ENCODE data around the gene LYPD3.
A peak's percentile ranks its signal among the peaks of the same experiment; 100 is the strongest.

Gene LYPD3

DNA sequence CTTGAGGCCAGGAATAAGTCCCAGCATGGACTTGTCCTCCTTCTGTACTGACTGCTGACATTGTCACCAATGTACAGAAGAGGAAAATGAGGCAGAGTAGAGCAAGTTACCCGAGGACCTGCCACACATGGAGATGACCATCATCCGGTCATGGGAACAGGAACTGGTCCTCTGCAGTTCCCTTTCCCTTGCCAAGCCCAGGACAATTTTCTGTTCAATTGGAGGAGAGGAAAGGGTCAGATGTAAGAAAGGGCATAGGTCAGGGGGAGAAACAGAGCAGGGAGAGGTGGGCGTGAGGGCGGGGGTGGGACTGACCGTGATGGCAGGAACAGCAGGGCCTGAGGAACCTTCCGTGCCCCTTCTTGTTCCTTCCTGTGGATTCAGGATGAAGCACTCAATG, 20.5 kb upstream of the LYPD3 start:
- DNase-seq (ENCODE audit: low read depth, low spot score), result no peak

DNA sequence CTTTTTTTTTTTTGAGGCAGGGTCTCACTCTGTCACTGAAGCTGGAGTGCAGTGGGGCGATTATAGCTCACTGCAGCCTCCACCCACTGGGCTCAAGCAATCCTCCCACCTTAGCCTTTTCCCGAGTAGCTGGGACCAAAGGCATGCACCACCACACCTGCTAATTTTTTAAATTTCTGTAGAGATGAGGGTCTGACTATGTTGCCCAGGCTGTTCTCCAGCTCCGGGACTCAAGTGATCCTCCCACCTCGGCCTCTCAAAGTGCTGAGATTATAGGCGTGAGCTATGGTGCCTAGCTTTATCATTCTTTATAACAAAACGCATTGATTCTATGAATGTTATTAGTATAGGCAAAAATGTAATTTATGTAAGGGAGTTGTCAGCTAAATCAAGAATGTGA, 17.9 kb upstream of the LYPD3 start:
- DNase-seq (ENCODE audit: low read depth, low spot score), result no peak

DNA sequence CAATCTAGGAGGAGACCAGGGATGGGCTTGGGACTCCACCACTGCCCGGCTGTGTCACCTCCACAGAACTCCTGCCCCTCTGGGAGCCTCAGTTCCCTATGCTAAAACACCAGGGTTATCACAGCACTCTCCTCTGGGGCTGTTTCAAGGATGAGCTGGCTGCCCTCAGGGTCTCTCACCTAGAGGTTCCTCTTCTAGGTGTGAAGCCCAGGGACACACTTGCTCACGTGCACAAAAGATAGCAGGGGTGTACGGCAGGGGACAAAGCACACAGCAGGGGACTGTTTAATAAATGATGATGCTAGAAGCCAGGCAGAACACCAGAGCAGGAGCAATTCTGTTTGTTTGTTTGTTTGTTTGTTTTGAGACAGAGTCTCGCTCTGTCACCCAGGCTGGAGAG, 16.8 kb upstream of the LYPD3 start:
- DNase-seq (ENCODE audit: low read depth, low spot score), result no peak

DNA sequence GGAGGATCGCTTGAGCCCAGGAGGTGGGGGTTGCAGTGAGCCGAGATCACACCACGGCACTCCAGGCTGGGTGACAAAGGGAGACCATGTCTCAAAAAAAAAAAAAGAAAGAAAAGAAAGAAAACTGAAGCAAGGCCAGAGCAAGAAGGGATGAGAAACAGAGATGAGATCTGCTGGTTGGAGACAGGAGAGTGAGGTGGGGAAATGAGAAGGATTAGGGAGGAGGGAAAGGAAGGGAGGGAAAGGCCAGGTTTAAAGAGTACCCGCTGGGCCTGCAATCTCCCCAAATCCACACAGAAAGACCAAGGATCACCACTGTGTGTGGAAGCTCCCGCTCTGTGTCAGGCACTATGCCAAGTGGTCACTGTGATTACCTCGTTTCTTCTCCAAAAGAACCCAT, 16.3 kb upstream of the LYPD3 start:
- DNase-seq (ENCODE audit: low read depth, low spot score), result no peak

DNA sequence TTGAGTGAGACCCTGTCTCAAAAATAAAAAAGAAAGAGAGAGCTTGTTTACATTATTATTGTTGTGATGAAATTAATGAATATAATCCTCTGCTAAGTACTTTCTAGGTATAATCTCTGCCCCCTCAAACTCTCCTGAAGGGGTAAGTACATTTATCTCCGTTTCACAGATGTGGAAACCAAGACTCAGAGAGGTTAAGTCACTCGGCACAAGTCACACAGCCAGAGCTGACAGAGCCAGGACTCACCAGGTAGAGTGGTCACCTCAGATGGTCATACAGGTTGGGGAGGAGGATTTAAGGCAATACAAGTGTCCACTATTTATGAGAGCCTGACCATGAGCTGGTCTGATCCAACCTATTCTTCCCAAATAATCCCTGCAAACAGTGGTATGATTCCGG, 15.2 kb upstream of the LYPD3 start:
- no peak for DNase-seq (ENCODE audit: low read depth, low spot score)

DNA sequence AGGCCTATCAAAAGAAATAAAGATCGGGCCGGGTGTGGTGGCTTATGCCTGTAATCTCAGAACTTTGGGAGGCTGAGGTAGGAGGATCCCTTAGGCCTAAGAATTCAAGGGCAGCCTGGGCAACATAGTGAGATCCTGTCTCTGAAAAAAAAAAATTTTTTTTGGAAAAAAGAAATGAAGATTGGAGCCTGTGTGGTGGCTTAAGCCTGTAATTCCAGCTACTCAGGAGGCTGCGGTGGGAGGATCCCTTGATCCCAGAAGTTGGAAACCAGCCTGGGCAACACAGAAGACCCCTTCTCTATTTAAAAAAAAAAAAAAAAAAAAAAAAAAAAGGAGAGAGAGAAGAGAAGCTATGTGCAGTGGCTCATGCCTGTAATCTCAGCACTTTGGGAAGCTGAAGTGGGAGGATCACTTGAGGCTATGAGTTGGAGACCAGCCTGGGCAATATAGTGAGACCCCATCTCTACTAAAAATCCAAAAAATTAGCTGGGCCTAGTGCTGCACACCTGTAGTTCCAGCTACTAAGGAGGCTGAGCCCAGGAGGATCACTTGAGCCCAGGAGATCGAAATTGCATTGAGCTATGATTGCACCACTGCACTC, 14.7 kb upstream of the LYPD3 start:
- DNase-seq (ENCODE audit: low read depth, low spot score), result no peak

DNA sequence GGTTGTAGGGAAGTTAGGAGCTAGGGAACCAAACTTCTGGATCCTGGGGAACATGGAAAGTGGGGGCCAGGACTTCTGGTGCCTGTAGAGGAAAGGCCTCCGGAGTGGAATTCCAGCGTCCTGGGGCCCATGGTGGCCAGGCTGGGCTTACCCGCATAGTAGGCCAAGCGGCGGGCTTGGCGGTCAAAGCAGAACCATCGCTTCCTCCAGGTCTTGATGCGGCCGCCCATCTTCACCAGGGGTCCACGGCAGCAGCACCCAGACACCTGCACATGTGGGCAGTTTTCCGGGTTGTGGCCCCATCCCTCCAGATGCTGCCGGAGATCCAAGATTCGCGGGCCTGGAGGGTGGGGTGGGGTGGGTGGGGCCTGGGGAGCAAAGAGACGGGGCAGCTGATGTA, 13.8 kb upstream of the LYPD3 start:
- DNase-seq (ENCODE audit: low read depth, low spot score), result no peak

DNA sequence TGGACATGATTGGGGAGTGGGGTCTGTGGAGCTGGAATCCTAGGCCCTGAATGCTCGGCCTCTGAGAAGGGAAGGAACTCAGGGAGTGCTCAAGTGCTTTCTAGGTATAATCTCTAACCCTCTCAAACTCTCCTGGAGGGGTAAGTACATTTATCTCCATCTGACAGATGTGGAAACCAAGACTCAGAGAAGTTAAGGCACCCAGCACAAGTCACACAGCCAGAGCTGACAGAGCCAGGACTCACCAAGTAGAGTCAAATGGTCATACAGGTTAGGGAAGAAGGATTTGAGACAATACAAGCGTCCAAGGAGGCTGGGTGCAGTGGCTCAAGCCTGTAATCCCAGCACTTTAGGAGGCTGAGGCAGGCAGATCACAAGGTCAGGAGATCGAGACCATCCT, 12.9 kb upstream of the LYPD3 start:
- DNase-seq (ENCODE audit: low read depth, low spot score), result no peak

DNA sequence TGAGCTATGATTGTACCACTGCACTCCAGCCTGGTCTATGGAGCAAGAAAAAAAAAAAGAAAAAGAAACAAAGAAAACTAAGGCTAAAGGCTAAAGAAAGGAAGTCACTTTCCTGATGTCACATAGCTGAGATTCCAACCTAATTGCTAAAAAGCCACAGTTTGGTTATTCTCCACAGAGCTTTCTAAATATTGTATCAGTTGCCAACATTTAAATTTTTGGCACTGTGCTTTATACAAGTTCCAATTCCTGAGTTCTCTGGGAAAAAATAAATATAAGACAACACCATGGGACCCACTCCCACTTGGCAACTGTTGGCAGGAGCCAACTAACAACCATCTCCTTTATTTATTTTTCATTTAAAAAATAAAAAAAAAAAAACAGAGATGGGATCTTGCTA, 11.2 kb upstream of the LYPD3 start:
- no peak for DNase-seq (ENCODE audit: low read depth, low spot score)

DNA sequence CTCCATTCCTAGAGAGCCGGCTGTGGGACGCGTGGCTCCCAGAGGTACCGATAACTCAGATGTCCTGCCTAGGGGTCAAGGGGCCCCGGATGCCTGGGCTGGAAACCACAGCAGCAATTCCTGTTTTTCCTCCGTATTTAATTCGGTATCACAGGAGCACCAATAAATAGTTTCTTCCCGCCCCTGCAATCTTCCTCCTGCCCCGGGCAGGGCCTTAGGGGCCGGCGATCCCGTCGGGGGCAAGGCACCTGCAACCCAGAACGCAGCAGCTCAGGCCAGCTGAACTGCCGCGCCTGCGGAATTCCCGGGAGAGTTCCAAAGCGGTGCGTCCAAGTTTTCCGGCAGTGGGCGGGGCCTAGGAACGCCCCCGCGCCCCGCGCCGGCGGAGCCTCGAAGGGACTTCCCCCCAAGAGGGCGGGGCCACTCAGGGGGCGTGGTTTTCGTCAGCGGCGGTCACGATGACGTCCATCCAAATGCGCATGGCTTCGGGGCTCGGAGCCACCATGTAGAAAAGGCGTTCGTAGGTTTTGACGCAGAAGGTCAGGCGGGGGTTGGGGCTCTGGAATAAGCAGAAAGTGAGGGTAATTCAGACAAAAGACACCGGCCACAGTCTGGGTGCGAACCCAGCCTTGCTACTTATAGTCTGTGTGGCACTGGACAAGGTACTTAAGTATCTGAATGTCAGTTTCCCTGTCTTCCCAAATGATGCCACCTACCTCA, 9.7 kb upstream of the LYPD3 start:
- DNase-seq (ENCODE audit: low read depth, low spot score), result peak; percentile 73

DNA sequence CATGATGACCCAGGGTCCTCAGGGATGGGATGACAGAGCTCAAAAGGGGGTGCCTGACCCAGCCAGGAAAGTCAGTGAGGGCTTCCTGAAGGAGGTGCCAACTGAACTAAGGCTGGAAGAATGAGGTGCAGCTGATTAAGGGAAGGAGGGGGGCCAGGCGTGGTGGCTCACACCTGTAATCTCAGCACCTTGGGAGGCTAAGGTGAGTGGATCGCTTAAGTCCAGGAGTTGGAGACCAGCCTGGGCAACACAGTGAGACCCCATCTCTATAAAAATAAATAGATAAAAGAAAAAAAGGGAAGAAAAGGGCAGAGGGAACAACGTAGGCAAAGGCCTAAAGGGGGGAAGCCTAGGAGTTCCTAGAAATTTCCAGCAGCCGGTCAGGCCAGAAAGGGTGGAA, 9.1 kb upstream of the LYPD3 start:
- no peak for DNase-seq (ENCODE audit: low read depth, low spot score)

DNA sequence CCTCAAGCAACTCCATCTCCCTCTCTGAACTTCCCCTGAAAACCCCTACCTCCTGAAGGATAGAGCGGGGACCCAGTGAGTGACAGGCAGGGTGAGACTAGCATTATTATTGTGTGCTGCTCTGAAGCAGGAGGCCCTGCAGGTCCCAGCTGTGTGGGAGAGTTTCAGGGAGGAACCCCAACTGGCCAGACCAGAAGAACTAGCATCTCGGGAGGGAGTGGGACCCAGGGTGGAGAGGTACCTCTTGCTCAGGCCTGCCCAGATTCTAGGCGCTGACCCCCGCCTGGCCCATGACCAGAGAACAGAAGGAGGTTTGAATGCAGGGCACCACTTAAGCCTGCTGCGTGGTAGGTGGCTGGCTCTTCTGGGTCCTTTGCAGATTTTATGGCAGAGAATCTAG, 5.7 kb upstream of the LYPD3 start:
- no peak for DNase-seq (ENCODE audit: low read depth, low spot score)

DNA sequence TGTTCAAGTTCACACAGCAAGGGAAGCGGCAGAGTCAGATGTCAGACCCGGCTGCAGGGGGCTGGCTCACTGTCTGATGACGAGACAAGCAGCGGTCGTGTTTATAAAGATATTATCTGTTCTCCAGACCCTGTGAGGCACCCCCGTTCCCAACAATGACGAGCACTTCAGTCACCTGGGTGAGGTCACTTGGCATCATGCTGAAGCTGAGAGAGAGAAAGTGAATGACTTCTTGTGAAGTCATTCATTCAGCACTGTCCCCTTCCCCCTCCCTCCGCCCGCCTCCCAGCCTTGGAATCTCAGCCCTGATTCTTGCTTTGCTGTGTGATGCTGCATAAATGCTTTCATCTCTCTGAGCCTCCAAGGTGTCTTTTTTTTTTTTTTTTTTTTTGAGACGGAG, 4.9 kb upstream of the LYPD3 start:
- no peak for DNase-seq (ENCODE audit: low read depth, low spot score)

DNA sequence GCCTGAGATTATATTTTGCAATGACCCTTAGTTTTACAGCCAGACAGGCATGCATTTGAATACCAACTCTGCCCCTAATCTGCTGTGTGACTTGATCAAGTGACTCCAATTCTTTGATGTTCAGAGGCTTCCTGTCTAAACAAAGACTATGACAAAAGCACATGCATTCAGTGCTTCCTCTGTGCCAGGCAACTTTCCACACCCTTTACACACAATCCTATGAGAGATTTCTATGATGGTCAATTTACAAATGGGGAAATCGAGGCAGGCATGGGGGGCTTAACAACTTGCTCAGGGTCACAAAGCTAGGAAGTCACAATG, 3.7 kb upstream of the LYPD3 start:
- DNase-seq (ENCODE audit: low read depth, low spot score), result no peak

DNA sequence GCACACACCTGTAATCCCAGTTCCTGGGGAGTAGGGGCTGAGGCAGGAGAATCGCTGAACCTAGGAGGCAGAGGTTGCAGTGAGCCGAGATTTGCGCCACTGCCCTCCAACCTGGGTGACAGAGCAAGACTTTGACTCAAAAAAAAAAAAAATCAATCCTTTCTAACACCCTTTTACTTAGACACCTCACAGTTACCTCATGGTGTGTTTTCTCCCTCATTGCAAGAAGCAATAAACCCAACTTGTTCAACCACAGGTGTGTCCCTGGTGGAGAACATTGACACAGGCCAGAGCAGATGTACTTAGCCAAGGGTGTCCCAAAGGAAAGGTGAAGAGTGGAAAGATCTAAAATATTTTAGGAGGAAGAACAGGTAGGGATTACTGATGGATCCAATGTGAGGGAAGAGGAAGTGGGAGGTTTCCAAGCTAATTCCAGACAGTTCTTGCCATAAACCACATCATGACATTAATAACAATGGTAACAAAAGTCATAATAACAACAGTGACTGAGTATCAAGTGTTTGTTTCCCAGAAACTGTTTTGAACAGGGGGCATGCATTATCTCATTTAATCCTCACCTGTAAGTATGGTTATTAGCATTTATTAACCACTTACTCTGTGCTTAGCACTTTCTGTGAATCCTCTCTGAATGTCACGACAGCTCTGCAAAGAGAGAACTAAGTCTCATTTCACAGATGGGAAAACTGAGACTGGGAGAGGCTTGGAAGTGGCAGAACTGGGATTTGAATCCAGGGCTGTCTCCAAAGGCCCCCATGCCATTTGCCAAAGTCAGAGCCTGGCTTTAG, 3.1 kb upstream of the LYPD3 start:
- no peak for DNase-seq (ENCODE audit: low read depth, low spot score)

DNA sequence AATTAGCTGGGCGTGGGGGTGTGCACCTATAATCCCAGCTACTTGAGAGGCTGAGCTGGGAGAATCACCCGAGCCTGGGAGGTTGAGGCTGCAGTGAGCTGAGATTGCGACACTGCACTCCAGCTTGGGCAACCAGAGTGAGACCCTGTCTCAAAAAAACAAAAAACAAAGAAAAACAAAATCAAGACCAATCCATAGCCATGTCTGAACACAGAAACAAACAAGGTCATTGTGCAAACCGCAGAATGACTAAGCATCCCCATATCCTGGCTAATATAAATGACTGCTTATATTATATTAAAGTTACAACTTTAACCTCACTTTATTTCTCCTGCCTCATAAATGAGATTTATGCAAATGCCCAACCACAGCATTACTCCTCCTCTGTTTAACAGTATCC, 2.3 kb upstream of the LYPD3 start:
- DNase-seq (ENCODE audit: low read depth, low spot score), result no peak

DNA sequence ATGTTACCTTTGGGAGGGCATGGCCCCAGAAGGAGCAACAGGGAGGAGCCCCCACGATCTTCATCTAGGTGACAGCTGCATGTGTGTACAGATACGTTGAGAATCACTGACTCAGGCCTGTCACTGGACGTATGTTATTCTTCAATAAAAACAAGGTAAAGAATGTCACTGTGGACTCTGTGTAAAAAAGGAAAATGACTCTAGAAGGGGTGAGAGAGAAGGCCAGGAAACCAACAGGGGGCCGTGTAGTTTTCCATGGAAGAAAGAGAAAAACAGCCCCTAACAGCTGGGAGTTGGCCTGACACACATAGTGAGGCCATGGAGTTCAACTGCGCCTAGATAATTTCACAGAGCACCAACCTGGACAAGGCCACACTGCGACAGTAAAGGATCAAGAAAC, 1.9 kb upstream of the LYPD3 start:
- DNase-seq (ENCODE audit: low read depth, low spot score), result no peak

DNA sequence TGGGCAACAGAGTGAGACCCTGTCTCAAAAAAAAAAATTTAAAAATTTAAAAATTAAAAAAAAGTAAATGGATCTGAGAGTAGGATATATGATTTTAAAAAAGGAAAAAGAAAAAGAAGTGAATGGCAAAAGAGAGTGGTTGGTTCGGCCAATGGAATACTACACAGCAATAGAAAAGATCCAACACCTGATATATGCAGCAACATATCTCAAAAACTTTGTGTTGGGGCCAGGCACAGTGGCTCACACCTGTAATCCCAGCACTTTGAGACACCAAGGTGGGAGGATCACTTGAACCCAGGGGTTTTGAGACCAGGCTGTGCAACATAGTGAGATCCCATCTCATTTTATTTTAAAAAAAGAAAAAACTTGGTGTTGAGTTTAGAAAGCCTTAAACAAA, 1.4 kb upstream of the LYPD3 start:
- DNase-seq (ENCODE audit: low read depth, low spot score), result no peak

DNA sequence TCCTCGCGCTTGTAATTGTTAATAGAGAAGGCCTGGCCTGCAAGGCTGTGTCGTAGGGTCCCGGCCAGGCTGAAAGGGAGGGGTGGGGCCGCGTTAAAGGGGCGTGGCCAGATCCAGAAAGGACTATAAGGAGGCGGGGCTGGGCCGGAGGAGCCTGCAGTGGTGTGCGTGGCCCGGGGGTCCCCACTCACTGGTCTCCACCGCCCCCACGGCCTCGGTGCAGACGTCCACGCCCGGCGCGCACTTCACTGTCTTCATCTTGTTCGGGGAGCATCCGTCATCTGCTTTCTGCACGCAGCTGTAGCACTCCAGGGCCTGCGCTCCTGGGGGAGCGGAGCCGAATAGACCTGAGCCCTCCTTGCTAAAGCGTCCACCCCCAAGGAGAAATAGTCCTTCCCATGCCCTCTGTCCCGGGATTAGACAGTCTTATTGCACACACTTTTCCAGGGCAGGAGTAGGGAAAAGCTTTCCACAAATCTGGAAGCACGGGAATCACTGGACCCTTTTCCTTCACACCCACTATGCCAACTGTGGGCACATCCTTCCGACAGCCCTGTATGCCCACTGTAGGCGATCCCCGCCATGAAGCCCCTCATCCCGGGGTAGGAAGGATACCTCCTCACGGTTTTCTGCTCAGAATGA, 1.2 kb downstream of the LYPD3 start:
- DNase-seq (ENCODE audit: low read depth, low spot score), result no peak

DNA sequence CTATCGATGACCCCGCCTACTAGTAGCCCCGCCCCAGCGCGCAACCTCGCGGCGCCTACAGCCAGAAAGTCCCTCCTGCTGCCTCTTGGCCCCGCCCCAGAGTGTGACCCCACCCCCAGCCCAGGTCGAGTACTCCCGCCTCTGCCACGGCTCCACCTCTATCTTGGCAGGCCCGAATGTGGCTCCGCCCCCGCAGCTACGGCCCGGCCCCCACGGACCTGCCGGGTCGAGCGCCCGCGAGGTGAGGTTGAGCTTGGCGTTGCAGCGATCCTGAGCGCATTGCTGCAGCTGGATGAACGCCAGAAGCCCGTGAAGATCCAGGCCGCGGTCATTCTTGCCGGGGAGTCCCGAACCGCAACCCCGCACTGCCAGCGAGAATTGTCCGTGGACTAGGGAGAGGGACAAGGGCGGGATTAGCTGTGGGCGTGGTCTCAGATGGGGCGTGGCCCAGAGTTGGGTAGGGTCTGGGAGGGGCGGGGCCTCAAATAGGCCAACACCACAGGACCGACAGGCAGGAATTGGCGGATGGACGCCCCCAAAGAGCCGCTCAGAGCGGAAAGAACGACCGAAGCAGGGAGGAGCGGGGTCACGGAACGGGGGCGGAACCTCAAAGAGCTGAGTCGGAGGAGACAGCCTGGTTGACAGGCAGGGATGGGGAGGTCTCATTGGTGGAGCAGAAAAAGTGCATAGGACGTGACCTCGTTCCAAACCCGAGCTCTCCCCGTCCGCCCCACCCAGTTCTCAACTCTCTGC, 1.9 kb downstream of the LYPD3 start:
- DNase-seq (ENCODE audit: low read depth, low spot score), result peak; percentile 89

DNA sequence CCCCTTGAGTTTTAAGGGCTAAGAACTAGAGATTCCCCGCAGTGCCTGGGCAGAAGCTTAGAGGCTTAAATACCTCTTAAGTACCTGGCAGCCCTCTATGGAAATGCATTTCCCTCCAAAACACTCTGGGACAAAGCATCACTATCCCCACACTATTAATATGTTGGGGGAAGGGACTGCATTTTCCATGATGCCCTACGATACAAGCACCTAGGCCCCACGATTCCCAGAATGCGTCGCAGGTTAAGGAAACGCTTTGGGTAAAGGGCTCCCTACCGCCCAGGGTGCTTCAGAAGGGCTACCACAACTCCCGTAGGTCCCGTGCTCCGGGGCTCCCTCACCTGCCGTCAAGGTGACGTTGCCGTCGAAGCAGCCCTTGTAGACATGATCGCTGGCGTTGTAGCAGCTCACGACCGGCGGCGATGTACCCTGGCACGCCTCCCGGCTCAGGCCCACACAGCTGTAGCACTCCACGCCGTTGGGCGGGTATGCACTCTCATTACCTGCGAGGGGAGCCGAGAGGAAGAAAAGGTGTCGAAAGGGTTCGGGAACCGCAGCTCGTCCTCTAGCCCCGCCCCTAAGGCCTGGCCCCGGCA, 2.5 kb downstream of the LYPD3 start:
- DNase-seq (ENCODE audit: low read depth, low spot score), result no peak

DNA sequence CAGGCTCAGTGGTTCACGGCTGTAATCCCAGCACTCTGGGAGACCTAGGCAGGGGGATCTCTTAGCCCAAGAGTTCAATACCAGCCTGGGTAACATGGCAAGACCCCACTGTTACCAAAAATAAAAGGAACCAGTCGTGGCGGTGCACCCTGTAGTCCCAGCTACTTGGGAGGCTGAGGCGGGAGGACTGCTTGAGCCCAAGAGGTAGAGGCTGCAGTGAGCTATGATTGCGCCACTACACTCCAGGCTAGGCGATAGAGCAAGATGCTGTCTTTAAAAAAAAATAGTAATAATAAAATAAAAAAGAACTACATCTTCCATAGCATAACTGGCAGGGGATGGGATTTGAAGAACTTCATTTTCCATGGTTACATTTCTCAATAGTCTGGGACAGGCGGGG, 3.0 kb downstream of the LYPD3 start:
- DNase-seq (ENCODE audit: low read depth, low spot score), result no peak
